Mucosa of descending colon (tissue), 3 donors: ENCODE measurements around the gene BACH2. TPM values are rescaled to one million over a fixed set of nuclear protein-coding genes. Genes with fewer than 3 reads are reported as not detected.

Source experiments
- ATAC-seq: fragments of 200-7000 bp; cut with Tn5 transposase; one replicate; pipeline ENCODE4 v1.9.1; 2020; ENCODE audit warnings: mild to moderate bottlenecking, moderate library complexity
- DNase-seq, 3 donors: peaks; one replicate each; pipeline ENCODE4 v3.0.0-alpha.2; 2020
- H3K36me3 ChIP-seq: fragments of 200-600 bp; one replicate; pipeline ENCODE4 v1.8.0; 2021; ENCODE audit warnings: low read depth, mild to moderate bottlenecking
- H3K4me1 ChIP-seq: fragments of 200-600 bp; one replicate; pipeline ENCODE4 v1.8.0; 2021; ENCODE audit warnings: low read depth, mild to moderate bottlenecking
- H3K4me3 ChIP-seq: fragments of 200-600 bp; one replicate; pipeline ENCODE4 v1.8.0; 2021; ENCODE audit warnings: mild to moderate bottlenecking
- H3K9me3 ChIP-seq: fragments of 200-600 bp; one replicate; pipeline ENCODE4 v1.8.0; 2021; ENCODE audit warnings: mild to moderate bottlenecking
- CTCF ChIP-seq: fragments of 200-600 bp; IDR thresholded peaks from one replicate; pipeline ENCODE4 v1.8.0; 2022; ENCODE audit warnings: antibody characterized with exemption, mild to moderate bottlenecking
- intact Hi-C, 2 donors: fragments of 100-400 bp; cut with DNase I in 1 of 2; cut with micrococcal nuclease in 1 of 2; formaldehyde crosslinking; loops; one replicate each; pipeline versions ENCODE4 v1.11.0 to v1.11.1; 2022; cut with DNase I, micrococcal nuclease
- total RNA-seq, 3 donors: library from RNA; stranded (reverse); fragmentation: NEBNext Ultra II Directional in 2 of 3; extraction: Animal tissue kit (Norgen Biotek cat#: 25700) in 2 of 3; gene quantifications; one replicate each; pipeline versions ENCODE4 v1.2.1 to v1.2.4, GENCODE V29; 2021 to 2023
- donor health status: DM: no; HTN: no; CAD: no; lungs with moderate emphysema.
- donor health status: DM: no; HTN: no; CAD: no.
- donor health status: DM: no; HTN: yes; CAD: no.

The BACH2 gene
- total RNA-seq, 3 donors from 2014 or later: 0.96 to 1.6 (median 1.2) TPM

DNA sequence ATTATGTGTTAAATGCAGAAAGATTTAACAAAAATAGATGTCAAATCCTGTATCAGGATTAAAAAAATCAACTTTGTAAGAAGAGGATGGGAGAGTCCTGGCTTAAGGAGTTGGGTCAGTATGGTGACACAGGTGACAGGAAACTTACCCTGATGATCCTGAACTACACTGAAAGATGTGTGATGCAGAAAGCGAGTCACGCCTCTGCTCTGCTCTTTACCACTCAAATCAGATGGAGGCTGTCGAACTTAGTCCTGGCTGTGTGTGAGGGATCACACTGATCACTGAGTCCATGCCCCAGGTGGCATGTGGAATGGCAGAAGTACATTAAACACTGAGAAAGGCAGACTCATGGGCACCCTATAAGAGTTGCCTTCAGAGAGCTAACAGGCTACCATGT, 309.5 kb downstream of the BACH2 start:
- intact Hi-C loops: no loop called here
- DNase-seq: no peak
- no peaks in the 10 kb centered on the region for H3K9me3 ChIP-seq
- no peaks in the 10 kb centered on the region for H3K36me3 ChIP-seq
- H3K4me1 ChIP-seq: no peaks in the 10 kb centered on the region
- H3K4me3 ChIP-seq: no peak overlapping the region
- TF ChIP-seq CTCF: no peak
- ATAC-seq: no peak

DNA sequence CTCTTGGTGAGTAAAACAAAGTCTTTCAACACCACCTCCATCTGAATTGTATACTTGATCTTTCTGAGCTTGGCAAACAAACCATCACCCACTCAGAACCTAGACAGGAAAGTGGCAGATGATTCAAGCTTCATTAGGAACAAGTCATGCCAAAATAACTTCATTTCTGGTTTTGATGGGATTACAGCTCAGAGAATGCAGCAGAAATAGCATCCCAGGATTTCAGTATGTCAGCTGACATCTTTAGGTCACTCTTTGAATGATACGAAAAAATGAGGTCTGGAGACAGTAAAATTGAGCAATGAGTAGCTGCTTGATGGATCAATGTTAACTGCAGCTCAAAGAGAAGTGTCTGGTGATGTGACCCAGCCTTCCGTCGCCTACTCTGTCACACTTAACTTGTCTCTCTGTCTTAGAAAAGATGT, 310.0 kb downstream of the BACH2 start:
- no peaks in the 10 kb centered on the region for H3K4me1 ChIP-seq
- no peak for TF ChIP-seq CTCF
- H3K9me3 ChIP-seq: no peaks in the 10 kb centered on the region
- H3K4me3 ChIP-seq: no peak overlapping the region
- ATAC-seq: no peak
- intact Hi-C loops: no loop called here
- no peak for DNase-seq
- H3K36me3 ChIP-seq: no peaks in the 10 kb centered on the region

GRCh38 chr6:89985751-89986493, 310.7 kb downstream of the BACH2 start:
- no peak for TF ChIP-seq CTCF

GRCh38 chr6:89984926-89985750, 311.5 kb downstream of the BACH2 start:
- DNase-seq: peak in 1 of 3 donors; percentile 19

More at GRCh38 chr6:89985751-89986493, 310.7 kb downstream of the BACH2 start:
- Histone ChIP-seq H3K9me3 (no peaks in the 10 kb centered on the region), H3K4me3 (no peak overlapping the region), H3K4me1 (no peaks in the 10 kb centered on the region), H3K36me3 (no peaks in the 10 kb centered on the region)
- ATAC-seq (peak; percentile 30), DNase-seq (no peak)
- intact Hi-C loops: no loop called here

GRCh38 chr6:89980353-89980752, 316.3 kb downstream of the BACH2 start:
- Histone ChIP-seq H3K36me3 (no peaks in the 10 kb centered on the region), H3K4me3 (no peak overlapping the region), H3K9me3 (no peaks in the 10 kb centered on the region), H3K4me1 (peaks cover 3% of the 10 kb centered on the region)
- intact Hi-C loops: no loop called here
- no peak for TF ChIP-seq CTCF
- ATAC-seq: no peak
- no peak for DNase-seq

More at GRCh38 chr6:89984926-89985750, 311.5 kb downstream of the BACH2 start:
- Histone ChIP-seq H3K4me3 (no peak overlapping the region), H3K9me3 (no peaks in the 10 kb centered on the region), H3K36me3 (no peaks in the 10 kb centered on the region), H3K4me1 (no peaks in the 10 kb centered on the region)
- no peak for ATAC-seq
- TF ChIP-seq CTCF: no peak
- intact Hi-C loops: no loop called here
